Hepatocyte (in vitro differentiated cells): ENCODE data around the gene ZNF280D. TPM values are rescaled to one million over a fixed set of nuclear protein-coding genes. Genes with fewer than 3 reads are reported as not detected.

Experiments
- DNase-seq: peaks from one replicate; pipeline ENCODE4 v3.0.0-alpha.2; 2016; ENCODE audit warnings: low spot score
- H2AFZ ChIP-seq: fragments of 200-600 bp; sonication (generic); 2 replicates; pipeline ENCODE4 v1.6.0; 2016; ENCODE audit warnings: antibody characterized with exemption, mild to moderate bottlenecking
- H3K27ac ChIP-seq: fragments of 200-600 bp; sonication (generic); 2 replicates; pipeline ENCODE4 v1.5.1; 2016; ENCODE audit warnings: mild to moderate bottlenecking
- H3K27me3 ChIP-seq: fragments of 200-600 bp; sonication (generic); 2 replicates; pipeline ENCODE4 v1.6.1; 2016
- H3K36me3 ChIP-seq: fragments of 200-600 bp; sonication (generic); replicated peaks from 2 replicates; pipeline ENCODE4 v1.5.1; 2016; ENCODE audit warnings: low read depth; ENCODE audit not compliant: insufficient read depth
- H3K4me1 ChIP-seq: fragments of 200-600 bp; sonication (generic); 2 replicates; pipeline ENCODE4 v1.5.1; 2016; ENCODE audit warnings: mild to moderate bottlenecking, moderate library complexity; ENCODE audit not compliant: insufficient read depth
- H3K4me2 ChIP-seq: fragments of 200-600 bp; sonication (generic); 2 replicates; pipeline ENCODE4 v1.6.0; 2016
- H3K4me3 ChIP-seq: fragments of 200-600 bp; sonication (generic); 2 replicates; pipeline ENCODE4 v1.5.1; 2016; ENCODE audit warnings: mild to moderate bottlenecking
- H3K79me2 ChIP-seq: fragments of 200-600 bp; sonication (generic); 2 replicates; pipeline ENCODE4 v1.6.0; 2017; ENCODE audit warnings: mild to moderate bottlenecking
- H3K9me2 ChIP-seq: fragments of 200-600 bp; sonication (generic); replicated peaks from 2 replicates; pipeline ENCODE4 v1.6.0; 2017; ENCODE audit warnings: mild to moderate bottlenecking; ENCODE audit not compliant: insufficient read depth
- H3K9me3 ChIP-seq: fragments of 200-600 bp; sonication (generic); 2 replicates; pipeline ENCODE4 v1.5.1; 2016; ENCODE audit warnings: low read depth, mild to moderate bottlenecking
- H4K20me1 ChIP-seq: fragments of 200-600 bp; sonication (generic); 2 replicates; pipeline ENCODE4 v1.6.0; 2016; ENCODE audit warnings: mild to moderate bottlenecking; ENCODE audit not compliant: insufficient read depth, poor library complexity, severe bottlenecking
- CTCF ChIP-seq: fragments of 200-600 bp; sonication (generic); IDR thresholded peaks from 2 replicates; pipeline ENCODE4 v1.5.1; 2016; ENCODE audit warnings: antibody characterized with exemption, mild to moderate bottlenecking; ENCODE audit not compliant: poor library complexity
- EZH2 ChIP-seq: fragments of 200-600 bp; sonication (generic); IDR thresholded peaks from 2 replicates; pipeline ENCODE4 v1.6.1; 2016; ENCODE audit warnings: antibody characterized with exemption, mild to moderate bottlenecking, borderline replicate concordance
- EZH2phosphoT487 ChIP-seq: fragments of 200-600 bp; sonication (generic); IDR thresholded peaks from one replicate; pipeline ENCODE4 v1.6.1; 2018; ENCODE audit warnings: antibody characterized with exemption, mild to moderate bottlenecking, low read depth, moderate library complexity; ENCODE audit not compliant: unreplicated experiment, severe bottlenecking
- whole genome bisulfite sequencing: methylation state at CpG from one replicate; pipeline ENCODE4 v1.1.6; 2016; ENCODE audit warnings: low lambda C conversion rate; ENCODE audit errors: missing lambda C conversion rate; 5-methylcytosine and 5-hydroxymethylcytosine counted together
- polyA plus RNA-seq: library from polyadenylated mRNA; unstranded; fragments of >200 nt; fragmentation: Nextera tagmentation; extraction: Ambion mirVana; gene quantifications from 2 replicates; pipeline ENCODE4 v1.2.1, GENCODE V29; 2016
- total RNA-seq: library from RNA; depleted of rRNA; stranded (reverse); fragments of >200 nt; gene quantifications from 2 replicates; pipeline ENCODE4 v1.2.3, GENCODE V29; 2014

Gene ZNF280D
- total and polyA plus RNA-seq, 2 experiments from 2014 or later: 0.54 to 0.87 TPM

GRCh38 chr15:56734013-56734635 lies 815 bp upstream of the ZNF280D start:
- H3K4me2 ChIP-seq: no peak overlapping the region

GRCh38 chr15:56732886-56733135 lies 498 bp downstream of the ZNF280D start:
- H3K27me3 ChIP-seq: no peaks in the 10 kb centered on the region
- no peak for TF ChIP-seq CTCF
- no peak for TF ChIP-seq EZH2phosphoT487
- TF ChIP-seq EZH2: no peak
- peaks cover 4% of the 10 kb centered on the region for H3K4me1 ChIP-seq
- H3K79me2 ChIP-seq: no peaks in the 10 kb centered on the region
- no peak overlapping the region for H3K27ac ChIP-seq
- no peaks in the 10 kb centered on the region for H3K9me3 ChIP-seq
- H3K4me2 ChIP-seq: no peak overlapping the region
- no peak overlapping the region for H3K4me3 ChIP-seq
- H4K20me1 ChIP-seq: no peaks in the 10 kb centered on the region
- H3K36me3 ChIP-seq: no peaks in the 10 kb centered on the region
- H2AFZ ChIP-seq: no peak overlapping the region
- no peaks in the 10 kb centered on the region for H3K9me2 ChIP-seq
- DNase-seq: no peak
- WGBS: 97% methylated on average over 8 of the region's 8 CpGs

More at GRCh38 chr15:56734013-56734635, 815 bp upstream of the ZNF280D start:
- Histone ChIP-seq H3K9me2 (no peaks in the 10 kb centered on the region), H2AFZ (no peak overlapping the region), H3K4me3 (no peak overlapping the region), H3K79me2 (no peaks in the 10 kb centered on the region), H4K20me1 (no peaks in the 10 kb centered on the region), H3K36me3 (no peaks in the 10 kb centered on the region), H3K27ac (no peak overlapping the region), H3K4me1 (peaks cover 7% of the 10 kb centered on the region), H3K27me3 (no peaks in the 10 kb centered on the region), H3K9me3 (no peaks in the 10 kb centered on the region)
- TF ChIP-seq EZH2: no peak
- TF ChIP-seq CTCF: no peak
- 94% methylated on average over 9 of the region's 9 CpGs for WGBS
- no peak for DNase-seq

- no peaks in the 10 kb centered on the region for H3K9me2 ChIP-seq
- no peak overlapping the region for H3K4me3 ChIP-seq
- H3K27me3 ChIP-seq: no peaks in the 10 kb centered on the region
- TF ChIP-seq EZH2phosphoT487: no peak
- no peak for TF ChIP-seq EZH2
- no peak for TF ChIP-seq CTCF
- H3K9me3 ChIP-seq: no peaks in the 10 kb centered on the region
- 54% methylated on average over 12 of the region's 12 CpGs for WGBS
- no peak overlapping the region for H3K27ac ChIP-seq
- DNase-seq: no peak
- H3K4me2 ChIP-seq: no peak overlapping the region
- no peaks in the 10 kb centered on the region for H3K36me3 ChIP-seq
- no peaks in the 10 kb centered on the region for H4K20me1 ChIP-seq
- H2AFZ ChIP-seq: no peak overlapping the region
- H3K4me1 ChIP-seq: no peaks in the 10 kb centered on the region
- H3K79me2 ChIP-seq: no peaks in the 10 kb centered on the region
Measured at GRCh38 chr15:56732135-56732885, 999 bp downstream of the ZNF280D start.
